DMS 273 (cell line): ENCODE measurements around the gene FOXL1.

Experiments
- DNase-seq: peaks from one replicate; lab custom pipeline; 2025; ENCODE audit not compliant: unreplicated experiment; lab: John Stamatoyannopoulos, UW

FOXL1 gene

GRCh38 chr16:86567701-86568581 lies 10.4 kb upstream of the FOXL1 start:
- DNase-seq = no peak

- DNase-seq = no peak
These were observed 9.4 kb upstream of the FOXL1 start for GRCh38 chr16:86568677-86569623.

- DNase-seq = no peak
These were observed 8.5 kb upstream of the FOXL1 start for GRCh38 chr16:86569701-86570447.

GRCh38 chr16:86570558-86571529 lies 7.5 kb upstream of the FOXL1 start:
- DNase-seq = no peak

- no peak for DNase-seq
These were observed 6.8 kb upstream of the FOXL1 start for GRCh38 chr16:86571530-86571915.

GRCh38 chr16:86572041-86572521 lies 6.3 kb upstream of the FOXL1 start:
- no peak for DNase-seq

GRCh38 chr16:86572606-86573005 lies 5.7 kb upstream of the FOXL1 start:
- no peak for DNase-seq

GRCh38 chr16:86573215-86573614 lies 5.1 kb upstream of the FOXL1 start:
- DNase-seq = no peak

GRCh38 chr16:86573646-86574508 lies 4.5 kb upstream of the FOXL1 start:
- no peak for DNase-seq

GRCh38 chr16:86574646-86575045 lies 3.7 kb upstream of the FOXL1 start:
- no peak for DNase-seq

- no peak for DNase-seq
These were observed 3.2 kb upstream of the FOXL1 start for GRCh38 chr16:86575095-86575685.

GRCh38 chr16:86575754-86576557 lies 2.4 kb upstream of the FOXL1 start:
- peak; percentile 75 for DNase-seq

GRCh38 chr16:86576591-86577313 lies 1.6 kb upstream of the FOXL1 start:
- no peak for DNase-seq

- DNase-seq = no peak
These were observed 906 bp upstream of the FOXL1 start for GRCh38 chr16:86577314-86577971.

- no peak for DNase-seq
These were observed 390 bp downstream of the FOXL1 start for GRCh38 chr16:86578611-86579267.
